Measurements from ENCODE around the gene FAM3D. TPM values are rescaled to one million over a fixed set of nuclear protein-coding genes. Genes with fewer than 3 reads are reported as not detected.

FAM3D gene
- total and polyA plus RNA-seq, 10 of the 15 experiments (the other 5 are each of a cell fraction or from before 2014, with no cell fraction given) = 0.04 to 0.07 TPM; not detected in 8

DNA sequence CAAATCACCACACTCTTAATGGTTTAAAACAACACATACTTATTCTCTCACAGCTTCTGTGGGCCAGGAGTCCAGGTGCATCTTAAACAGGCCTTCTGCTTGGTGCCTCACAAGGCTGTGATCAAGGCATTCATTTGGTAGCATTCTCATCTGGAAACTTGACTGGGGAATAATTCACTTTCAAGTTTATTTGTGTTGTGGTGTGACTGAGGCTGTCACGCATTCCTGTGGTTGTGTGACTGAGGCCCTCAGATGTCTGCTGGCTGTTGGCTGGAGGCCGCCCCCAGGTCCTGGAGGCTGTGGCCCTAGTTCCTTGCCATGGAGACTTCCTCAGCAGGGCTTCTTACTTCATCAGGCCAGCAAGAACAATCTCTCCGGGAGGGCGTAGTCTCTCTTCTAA lies 16.9 kb upstream of the FAM3D start (continued):
- TF ChIP-seq, protein P1, sequence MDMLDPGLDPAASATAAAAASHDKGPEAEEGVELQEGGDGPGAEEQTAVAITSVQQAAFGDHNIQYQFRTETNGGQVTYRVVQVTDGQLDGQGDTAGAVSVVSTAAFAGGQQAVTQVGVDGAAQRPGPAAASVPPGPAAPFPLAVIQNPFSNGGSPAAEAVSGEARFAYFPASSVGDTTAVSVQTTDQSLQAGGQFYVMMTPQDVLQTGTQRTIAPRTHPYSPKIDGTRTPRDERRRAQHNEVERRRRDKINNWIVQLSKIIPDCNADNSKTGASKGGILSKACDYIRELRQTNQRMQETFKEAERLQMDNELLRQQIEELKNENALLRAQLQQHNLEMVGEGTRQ (IDR thresholded peaks at IDR 0.05; ENCODE audit: borderline replicate concordance, low read depth, low read length) = no peak
- TF ChIP-seq TCF12 (IDR thresholded peaks at IDR 0.05; ENCODE audit: low read depth, low read length) (peak; percentile 63; the same call in 1 of the 2 replicates), EP300 (IDR thresholded peaks at IDR 0.05; ENCODE audit: borderline replicate concordance in 1 of 2, control insufficient read depth in 1 of 2, low read depth in 2 of 2, low read length in 2 of 2) (no peak), YY1 (IDR thresholded peaks at IDR 0.05; ENCODE audit: low read depth, low read length) (0 out of 2 replicates have a peak, but pooled peaks have one; percentile 24), FOXM1 (IDR thresholded peaks at IDR 0.05; ENCODE audit: low read depth, low read length) (no peak; the same call in 1 of the 2 replicates), MTA2 (IDR thresholded peaks at IDR 0.05; ENCODE audit: low read depth) (no peak), MYC (IDR thresholded peaks at IDR 0.05; ENCODE audit: insufficient read depth, insufficient read length, insufficient replicate concordance, low read length, severe bottlenecking) (no peak), PAX5 (IDR thresholded peaks at IDR 0.05; ENCODE audit: borderline replicate concordance, low read depth, low read length) (0 out of 2 replicates have a peak, but pooled peaks have one; percentile 21), RCOR1 (conservative IDR thresholded peaks at IDR 0.05; ENCODE audit: low read depth, low read length) (no peak)

DNA sequence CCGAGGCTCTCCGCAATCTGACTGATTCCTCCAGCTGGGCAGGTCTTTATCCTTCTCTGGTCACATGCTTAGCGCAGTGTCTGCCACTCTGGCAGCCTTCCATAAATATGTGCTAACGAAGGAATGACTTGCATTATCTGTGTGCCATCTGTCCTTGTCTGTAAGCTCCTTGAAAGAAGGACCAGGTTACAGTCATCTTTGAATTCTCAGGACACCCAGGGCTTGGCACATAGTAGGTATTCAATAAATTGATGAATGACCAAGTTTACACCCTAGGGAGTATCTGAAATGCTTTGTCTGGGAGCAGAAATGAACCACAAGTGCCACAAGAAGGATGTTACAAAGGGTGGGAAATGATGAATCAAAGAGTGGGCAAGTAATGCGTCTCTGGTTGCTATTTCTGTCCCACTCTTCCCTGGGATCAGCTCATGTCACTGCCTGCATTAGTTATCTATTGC lies 16.5 kb upstream of the FAM3D start:
- in situ Hi-C loops (cut with MboI) (no loop called here), intact Hi-C loops (cut with micrococcal nuclease; ENCODE audit: unreplicated experiment) (no loop called here)
- Histone ChIP-seq H3K4me2 (ENCODE audit: control insufficient read depth, insufficient read depth) (no peak overlapping the region), H3K27ac (ENCODE audit: control insufficient read depth, insufficient read depth) (no peak overlapping the region), H3K36me3 (ENCODE audit: control insufficient read depth in 2 of 2, insufficient read depth in 2 of 2, low read length in 1 of 2) (no peaks in the 10 kb centered on the region), H2AFZ (ENCODE audit: control insufficient read depth, low read depth, low read length) (no peak overlapping the region), H3K4me3 (no peak overlapping the region), H3K79me2 (ENCODE audit: control insufficient read depth, insufficient read depth, low read length) (no peaks in the 10 kb centered on the region), H3K4me1 (ENCODE audit: control insufficient read depth, insufficient read depth, low read length) (no peaks in the 10 kb centered on the region), H3K9ac (ENCODE audit: control insufficient read depth, insufficient read depth, low read length) (no peak overlapping the region), H3K9me3 (replicated peaks; ENCODE audit: control insufficient read depth, insufficient read depth, low read length) (no peaks in the 10 kb centered on the region; the same call in 2 of the 3 replicates), H4K20me1 (ENCODE audit: control insufficient read depth, insufficient read depth) (no peaks in the 10 kb centered on the region), H3K27me3 (replicated peaks in 1 of 2; ENCODE audit: control insufficient read depth in 2 of 2, insufficient read depth in 2 of 2, low read length in 1 of 2) (no peaks in the 10 kb centered on the region; a peak in 1 of 4 replicates)
- ChIA-PET RAD21 (ENCODE audit: unreplicated experiment) (no interaction called here), POLR2A (no interaction called here), SMC1A (ENCODE audit: uncharacterized antibody, unreplicated experiment) (interaction anchor here (0.7 to 1.5 kb wide), 4 partner anchors 10 to 13 kb away, joined by 3 to 5 read pairs (median 4); no protein-coding TSS in a partner anchor), CTCF (no interaction called here)
- no peak for FAIRE-seq
- DNase-seq (ENCODE audit: low read depth, low spot score) = no peak
- WGBS (ENCODE audit: insufficient coverage, insufficient replicate concordance, low lambda C conversion rate, missing lambda C conversion rate) = 29% methylated on average over 5 of the region's 5 CpGs
- no TSS peak for BruUV-seq (replicated peaks)
- ATAC-seq = peak; percentile 20; the same call in 2 of the 3 replicates
- TF ChIP-seq SUPT20H (IDR thresholded peaks at IDR 0.05; ENCODE audit: borderline replicate concordance, control insufficient read depth, low read depth, low read length) (no peak), CHD2 (IDR thresholded peaks at IDR 0.05; ENCODE audit: borderline replicate concordance, low read depth, low read length) (no peak), NFXL1 (IDR thresholded peaks at IDR 0.05; ENCODE audit: borderline replicate concordance) (no peak)
- TF ChIP-seq, protein P2, sequence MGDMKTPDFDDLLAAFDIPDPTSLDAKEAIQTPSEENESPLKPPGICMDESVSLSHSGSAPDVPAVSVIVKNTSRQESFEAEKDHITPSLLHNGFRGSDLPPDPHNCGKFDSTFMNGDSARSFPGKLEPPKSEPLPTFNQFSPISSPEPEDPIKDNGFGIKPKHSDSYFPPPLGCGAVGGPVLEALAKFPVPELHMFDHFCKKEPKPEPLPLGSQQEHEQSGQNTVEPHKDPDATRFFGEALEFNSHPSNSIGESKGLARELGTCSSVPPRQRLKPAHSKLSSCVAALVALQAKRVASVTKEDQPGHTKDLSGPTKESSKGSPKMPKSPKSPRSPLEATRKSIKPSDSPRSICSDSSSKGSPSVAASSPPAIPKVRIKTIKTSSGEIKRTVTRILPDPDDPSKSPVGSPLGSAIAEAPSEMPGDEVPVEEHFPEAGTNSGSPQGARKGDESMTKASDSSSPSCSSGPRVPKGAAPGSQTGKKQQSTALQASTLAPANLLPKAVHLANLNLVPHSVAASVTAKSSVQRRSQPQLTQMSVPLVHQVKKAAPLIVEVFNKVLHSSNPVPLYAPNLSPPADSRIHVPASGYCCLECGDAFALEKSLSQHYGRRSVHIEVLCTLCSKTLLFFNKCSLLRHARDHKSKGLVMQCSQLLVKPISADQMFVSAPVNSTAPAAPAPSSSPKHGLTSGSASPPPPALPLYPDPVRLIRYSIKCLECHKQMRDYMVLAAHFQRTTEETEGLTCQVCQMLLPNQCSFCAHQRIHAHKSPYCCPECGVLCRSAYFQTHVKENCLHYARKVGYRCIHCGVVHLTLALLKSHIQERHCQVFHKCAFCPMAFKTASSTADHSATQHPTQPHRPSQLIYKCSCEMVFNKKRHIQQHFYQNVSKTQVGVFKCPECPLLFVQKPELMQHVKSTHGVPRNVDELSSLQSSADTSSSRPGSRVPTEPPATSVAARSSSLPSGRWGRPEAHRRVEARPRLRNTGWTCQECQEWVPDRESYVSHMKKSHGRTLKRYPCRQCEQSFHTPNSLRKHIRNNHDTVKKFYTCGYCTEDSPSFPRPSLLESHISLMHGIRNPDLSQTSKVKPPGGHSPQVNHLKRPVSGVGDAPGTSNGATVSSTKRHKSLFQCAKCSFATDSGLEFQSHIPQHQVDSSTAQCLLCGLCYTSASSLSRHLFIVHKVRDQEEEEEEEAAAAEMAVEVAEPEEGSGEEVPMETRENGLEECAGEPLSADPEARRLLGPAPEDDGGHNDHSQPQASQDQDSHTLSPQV (IDR thresholded peaks at IDR 0.05) = no peak
- TF ChIP-seq, protein P3, sequence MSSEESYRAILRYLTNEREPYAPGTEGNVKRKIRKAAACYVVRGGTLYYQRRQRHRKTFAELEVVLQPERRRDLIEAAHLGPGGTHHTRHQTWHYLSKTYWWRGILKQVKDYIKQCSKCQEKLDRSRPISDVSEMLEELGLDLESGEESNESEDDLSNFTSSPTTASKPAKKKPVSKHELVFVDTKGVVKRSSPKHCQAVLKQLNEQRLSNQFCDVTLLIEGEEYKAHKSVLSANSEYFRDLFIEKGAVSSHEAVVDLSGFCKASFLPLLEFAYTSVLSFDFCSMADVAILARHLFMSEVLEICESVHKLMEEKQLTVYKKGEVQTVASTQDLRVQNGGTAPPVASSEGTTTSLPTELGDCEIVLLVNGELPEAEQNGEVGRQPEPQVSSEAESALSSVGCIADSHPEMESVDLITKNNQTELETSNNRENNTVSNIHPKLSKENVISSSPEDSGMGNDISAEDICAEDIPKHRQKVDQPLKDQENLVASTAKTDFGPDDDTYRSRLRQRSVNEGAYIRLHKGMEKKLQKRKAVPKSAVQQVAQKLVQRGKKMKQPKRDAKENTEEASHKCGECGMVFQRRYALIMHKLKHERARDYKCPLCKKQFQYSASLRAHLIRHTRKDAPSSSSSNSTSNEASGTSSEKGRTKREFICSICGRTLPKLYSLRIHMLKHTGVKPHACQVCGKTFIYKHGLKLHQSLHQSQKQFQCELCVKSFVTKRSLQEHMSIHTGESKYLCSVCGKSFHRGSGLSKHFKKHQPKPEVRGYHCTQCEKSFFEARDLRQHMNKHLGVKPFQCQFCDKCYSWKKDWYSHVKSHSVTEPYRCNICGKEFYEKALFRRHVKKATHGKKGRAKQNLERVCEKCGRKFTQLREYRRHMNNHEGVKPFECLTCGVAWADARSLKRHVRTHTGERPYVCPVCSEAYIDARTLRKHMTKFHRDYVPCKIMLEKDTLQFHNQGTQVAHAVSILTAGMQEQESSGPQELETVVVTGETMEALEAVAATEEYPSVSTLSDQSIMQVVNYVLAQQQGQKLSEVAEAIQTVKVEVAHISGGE (CRISPR knock-in tag; IDR thresholded peaks at IDR 0.05) = no peak
